SK-N-SH treated with all-trans-retinoic acid at 6 μM for 48 hours (cell line): ENCODE measurements around the gene DRAXIN.

Experiments used
- ATAC-seq: fragments of 200-7000 bp; cut with Tn5 transposase; 3 replicates; pipeline ENCODE4 v1.9.1; 2020; ENCODE audit warnings: mild to moderate bottlenecking, moderate library complexity
- ARNTL ChIP-seq: fragments of 450-650 bp; formaldehyde crosslinking; IDR thresholded peaks from 2 replicates; pipeline ENCODE4 v1.5.0; 2020; ENCODE audit warnings: low read depth, mild to moderate bottlenecking, moderate library complexity, borderline replicate concordance
- BACH2 ChIP-seq: fragments of 250-450 bp; sonication (Bioruptor Pico); IDR thresholded peaks from 2 replicates; pipeline ENCODE4 v1.9.0; 2021; ENCODE audit warnings: mild to moderate bottlenecking, borderline replicate concordance
- CSDC2 ChIP-seq: fragments of 250-450 bp; sonication (Bioruptor Pico); IDR thresholded peaks from 2 replicates; pipeline ENCODE4 v1.5.0; 2020; ENCODE audit warnings: mild to moderate bottlenecking, moderate library complexity
- ESRRG ChIP-seq: fragments of 250-450 bp; sonication (Bioruptor Pico); IDR thresholded peaks from 2 replicates; pipeline ENCODE4 v1.6.1; 2021; ENCODE audit warnings: mild to moderate bottlenecking
- GLIS3 ChIP-seq: fragments of 250-450 bp; sonication (Bioruptor Pico); IDR thresholded peaks from 2 replicates; pipeline ENCODE4 v1.5.0; 2020; ENCODE audit warnings: mild to moderate bottlenecking, moderate library complexity
- ISL1 ChIP-seq: fragments of 250-450 bp; sonication (Bioruptor Pico); IDR thresholded peaks from 2 replicates; pipeline ENCODE4 v2.1.2; 2022; ENCODE audit warnings: mild to moderate bottlenecking, moderate library complexity
- OSR1 ChIP-seq: fragments of 250-450 bp; sonication (Bioruptor Pico); IDR thresholded peaks from 2 replicates; pipeline ENCODE4 v1.8.0; 2022; ENCODE audit warnings: moderate library complexity, mild to moderate bottlenecking, inconsistent platforms
- POU6F1 ChIP-seq: fragments of 250-450 bp; sonication (Bioruptor Pico); IDR thresholded peaks from 2 replicates; pipeline ENCODE4 v1.8.0; 2021; ENCODE audit warnings: low read depth, mild to moderate bottlenecking, moderate library complexity, borderline replicate concordance
- PPARA ChIP-seq: fragments of 250-450 bp; sonication (Bioruptor Pico); IDR thresholded peaks from 2 replicates; pipeline ENCODE4 v1.5.0; 2020; ENCODE audit warnings: mild to moderate bottlenecking, borderline replicate concordance
- RARB ChIP-seq: fragments of 250-450 bp; sonication (Bioruptor Pico); IDR thresholded peaks from 2 replicates; pipeline ENCODE4 v1.8.0; 2021; ENCODE audit warnings: mild to moderate bottlenecking, moderate library complexity
- SNAI2 ChIP-seq: fragments of 250-450 bp; sonication (Bioruptor Pico); IDR thresholded peaks from 2 replicates; pipeline ENCODE4 v1.5.0; 2020; ENCODE audit warnings: mild to moderate bottlenecking, moderate library complexity
- TOX ChIP-seq: fragments of 250-450 bp; sonication (Bioruptor Pico); IDR thresholded peaks from 2 replicates; pipeline ENCODE4 v1.8.0; 2021; ENCODE audit warnings: mild to moderate bottlenecking, moderate library complexity, borderline replicate concordance
- ZC3H10 ChIP-seq: fragments of 250-450 bp; sonication (Bioruptor Pico); IDR thresholded peaks from 2 replicates; pipeline ENCODE4 v1.5.1; 2021; ENCODE audit warnings: mild to moderate bottlenecking, moderate library complexity
- ZFP3 ChIP-seq: fragments of 250-450 bp; sonication (Bioruptor Pico); IDR thresholded peaks from 2 replicates; pipeline ENCODE4 v1.5.0; 2020; ENCODE audit warnings: mild to moderate bottlenecking, moderate library complexity
- ZNF8 ChIP-seq: fragments of 450-650 bp; formaldehyde crosslinking; IDR thresholded peaks from 2 replicates; pipeline ENCODE4 v1.5.0; 2020; ENCODE audit warnings: mild to moderate bottlenecking, moderate library complexity
- TF ChIP-seq, protein P1 (sequence below): fragments of 250-450 bp; sonication (Bioruptor Pico); IDR thresholded peaks from 2 replicates; pipeline ENCODE4 v1.5.0; 2020; ENCODE audit warnings: mild to moderate bottlenecking, moderate library complexity
- TF ChIP-seq, protein P2 (sequence below): fragments of 250-450 bp; sonication (Bioruptor Pico); IDR thresholded peaks from 2 replicates; pipeline ENCODE4 v1.8.0; 2020; ENCODE audit warnings: mild to moderate bottlenecking, moderate library complexity, borderline replicate concordance
- TF ChIP-seq, protein P3 (sequence below): fragments of 250-450 bp; sonication (Bioruptor Pico); IDR thresholded peaks from 2 replicates; pipeline ENCODE4 v1.5.1; 2020; ENCODE audit warnings: low read depth, mild to moderate bottlenecking, moderate library complexity

The DRAXIN gene

DNA sequence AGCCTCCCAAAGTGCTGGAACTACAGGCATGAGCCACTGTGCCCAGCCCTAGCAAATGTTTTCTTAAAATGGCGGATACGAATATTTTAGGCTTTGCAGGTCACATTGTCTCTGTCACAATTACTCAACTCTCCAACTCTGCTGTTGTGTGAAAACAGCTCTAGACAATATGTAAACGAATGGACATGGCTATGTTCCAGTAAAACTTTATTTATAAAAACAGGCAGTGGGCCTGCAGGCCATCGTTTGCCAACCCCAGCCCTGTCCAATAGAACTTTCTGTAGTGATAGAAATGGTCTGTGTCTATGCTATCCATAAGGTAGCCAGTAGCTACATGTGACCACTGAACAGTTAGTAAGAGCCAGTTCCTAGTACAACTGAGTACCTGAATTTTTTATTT, 31.8 kb upstream of the DRAXIN start:
- TF ChIP-seq, protein P1, sequence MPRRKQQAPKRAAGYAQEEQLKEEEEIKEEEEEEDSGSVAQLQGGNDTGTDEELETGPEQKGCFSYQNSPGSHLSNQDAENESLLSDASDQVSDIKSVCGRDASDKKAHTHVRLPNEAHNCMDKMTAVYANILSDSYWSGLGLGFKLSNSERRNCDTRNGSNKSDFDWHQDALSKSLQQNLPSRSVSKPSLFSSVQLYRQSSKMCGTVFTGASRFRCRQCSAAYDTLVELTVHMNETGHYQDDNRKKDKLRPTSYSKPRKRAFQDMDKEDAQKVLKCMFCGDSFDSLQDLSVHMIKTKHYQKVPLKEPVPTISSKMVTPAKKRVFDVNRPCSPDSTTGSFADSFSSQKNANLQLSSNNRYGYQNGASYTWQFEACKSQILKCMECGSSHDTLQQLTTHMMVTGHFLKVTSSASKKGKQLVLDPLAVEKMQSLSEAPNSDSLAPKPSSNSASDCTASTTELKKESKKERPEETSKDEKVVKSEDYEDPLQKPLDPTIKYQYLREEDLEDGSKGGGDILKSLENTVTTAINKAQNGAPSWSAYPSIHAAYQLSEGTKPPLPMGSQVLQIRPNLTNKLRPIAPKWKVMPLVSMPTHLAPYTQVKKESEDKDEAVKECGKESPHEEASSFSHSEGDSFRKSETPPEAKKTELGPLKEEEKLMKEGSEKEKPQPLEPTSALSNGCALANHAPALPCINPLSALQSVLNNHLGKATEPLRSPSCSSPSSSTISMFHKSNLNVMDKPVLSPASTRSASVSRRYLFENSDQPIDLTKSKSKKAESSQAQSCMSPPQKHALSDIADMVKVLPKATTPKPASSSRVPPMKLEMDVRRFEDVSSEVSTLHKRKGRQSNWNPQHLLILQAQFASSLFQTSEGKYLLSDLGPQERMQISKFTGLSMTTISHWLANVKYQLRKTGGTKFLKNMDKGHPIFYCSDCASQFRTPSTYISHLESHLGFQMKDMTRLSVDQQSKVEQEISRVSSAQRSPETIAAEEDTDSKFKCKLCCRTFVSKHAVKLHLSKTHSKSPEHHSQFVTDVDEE (CRISPR knock-in tag) = no peak
- TF ChIP-seq, all 23 proteins: peak for 0
- ATAC-seq = no peak

DNA sequence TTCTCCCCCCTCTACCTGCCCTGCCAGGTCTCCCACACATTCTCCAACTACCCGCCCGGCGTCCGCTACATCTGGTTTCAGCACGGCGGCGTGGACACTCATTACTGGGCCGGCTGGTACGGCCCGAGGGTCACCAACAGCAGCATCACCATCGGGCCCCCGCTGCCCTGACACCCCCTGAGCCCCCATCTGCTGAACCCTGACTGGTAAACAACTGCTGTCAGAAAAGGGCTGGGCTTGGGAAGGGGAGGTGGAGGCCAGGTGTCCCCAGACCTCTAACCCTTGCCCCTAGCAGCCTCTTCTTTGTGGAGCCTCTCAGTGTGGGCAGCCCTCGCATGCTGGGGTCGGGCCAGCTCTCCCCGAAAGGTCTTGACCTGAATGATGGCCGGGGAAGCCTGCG, 30.4 kb upstream of the DRAXIN start:
- no peak for TF ChIP-seq ZFP3
- TF ChIP-seq, protein P2, sequence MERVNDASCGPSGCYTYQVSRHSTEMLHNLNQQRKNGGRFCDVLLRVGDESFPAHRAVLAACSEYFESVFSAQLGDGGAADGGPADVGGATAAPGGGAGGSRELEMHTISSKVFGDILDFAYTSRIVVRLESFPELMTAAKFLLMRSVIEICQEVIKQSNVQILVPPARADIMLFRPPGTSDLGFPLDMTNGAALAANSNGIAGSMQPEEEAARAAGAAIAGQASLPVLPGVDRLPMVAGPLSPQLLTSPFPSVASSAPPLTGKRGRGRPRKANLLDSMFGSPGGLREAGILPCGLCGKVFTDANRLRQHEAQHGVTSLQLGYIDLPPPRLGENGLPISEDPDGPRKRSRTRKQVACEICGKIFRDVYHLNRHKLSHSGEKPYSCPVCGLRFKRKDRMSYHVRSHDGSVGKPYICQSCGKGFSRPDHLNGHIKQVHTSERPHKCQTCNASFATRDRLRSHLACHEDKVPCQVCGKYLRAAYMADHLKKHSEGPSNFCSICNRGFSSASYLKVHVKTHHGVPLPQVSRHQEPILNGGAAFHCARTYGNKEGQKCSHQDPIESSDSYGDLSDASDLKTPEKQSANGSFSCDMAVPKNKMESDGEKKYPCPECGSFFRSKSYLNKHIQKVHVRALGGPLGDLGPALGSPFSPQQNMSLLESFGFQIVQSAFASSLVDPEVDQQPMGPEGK = no peak
- TF ChIP-seq PPARA = no peak
- TF ChIP-seq POU6F1 (CRISPR knock-in tag) = no peak
- no peak for TF ChIP-seq SNAI2 (CRISPR knock-in tag)
- TF ChIP-seq TOX (CRISPR knock-in tag) = no peak
- no peak for TF ChIP-seq ZNF8 (CRISPR knock-in tag)
- no peak for TF ChIP-seq OSR1 (CRISPR knock-in tag)
- no peak for TF ChIP-seq ISL1 (CRISPR knock-in tag)
- TF ChIP-seq ARNTL = no peak
- TF ChIP-seq BACH2 (CRISPR knock-in tag) = no peak
- no peak for TF ChIP-seq ESRRG (CRISPR knock-in tag)
- TF ChIP-seq CSDC2 (CRISPR knock-in tag) = no peak
- TF ChIP-seq, all 23 proteins: peak for 0
- ATAC-seq = no peak

DNA sequence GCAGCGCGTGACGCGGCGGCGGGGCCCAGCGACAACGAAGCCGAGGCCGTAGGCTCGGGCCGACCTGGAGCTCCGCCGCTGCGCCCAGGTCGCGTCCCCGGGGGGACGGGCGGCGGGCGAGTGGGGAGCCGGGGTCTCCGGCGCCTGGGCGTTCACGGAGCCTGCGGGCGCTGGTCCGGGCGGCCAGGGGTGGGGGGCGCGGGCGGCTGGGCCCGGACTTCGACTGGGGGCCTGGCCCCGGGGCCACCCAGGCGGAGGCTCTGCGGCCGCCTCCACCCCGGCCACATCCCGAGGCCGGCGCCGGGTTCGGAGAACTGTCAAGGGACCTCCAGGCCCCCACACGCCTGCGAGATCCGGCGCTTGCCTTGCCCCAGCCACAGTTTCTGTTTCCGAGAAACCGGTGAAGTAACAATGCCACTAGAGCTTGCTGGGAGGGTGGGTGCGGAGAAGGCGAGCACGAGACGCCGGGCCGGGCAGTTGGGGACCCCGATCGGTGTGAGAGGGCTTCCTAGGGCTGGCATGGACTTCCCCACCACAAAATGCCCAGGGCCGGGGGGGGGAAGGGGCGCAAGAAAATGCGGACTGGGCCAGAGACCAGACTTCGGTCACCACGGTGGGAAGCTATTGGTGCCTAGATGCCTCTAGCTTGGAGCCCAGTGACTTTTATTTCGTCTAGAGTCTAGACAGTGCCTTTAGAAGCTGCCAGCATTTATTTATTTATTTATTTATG, 27.0 kb upstream of the DRAXIN start:
- peak; percentile 50 for ATAC-seq
- TF ChIP-seq SNAI2 (CRISPR knock-in tag) = no peak
- no peak for TF ChIP-seq ISL1 (CRISPR knock-in tag)
- no peak for TF ChIP-seq RARB (CRISPR knock-in tag)
- TF ChIP-seq ZFP3 = no peak
- no peak for TF ChIP-seq BACH2 (CRISPR knock-in tag)
- TF ChIP-seq, protein P3, sequence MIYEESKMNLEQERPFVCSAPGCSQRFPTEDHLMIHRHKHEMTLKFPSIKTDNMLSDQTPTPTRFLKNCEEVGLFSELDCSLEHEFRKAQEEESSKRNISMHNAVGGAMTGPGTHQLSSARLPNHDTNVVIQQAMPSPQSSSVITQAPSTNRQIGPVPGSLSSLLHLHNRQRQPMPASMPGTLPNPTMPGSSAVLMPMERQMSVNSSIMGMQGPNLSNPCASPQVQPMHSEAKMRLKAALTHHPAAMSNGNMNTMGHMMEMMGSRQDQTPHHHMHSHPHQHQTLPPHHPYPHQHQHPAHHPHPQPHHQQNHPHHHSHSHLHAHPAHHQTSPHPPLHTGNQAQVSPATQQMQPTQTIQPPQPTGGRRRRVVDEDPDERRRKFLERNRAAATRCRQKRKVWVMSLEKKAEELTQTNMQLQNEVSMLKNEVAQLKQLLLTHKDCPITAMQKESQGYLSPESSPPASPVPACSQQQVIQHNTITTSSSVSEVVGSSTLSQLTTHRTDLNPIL (CRISPR knock-in tag) = no peak
- TF ChIP-seq, protein P2 = no peak
- no peak for TF ChIP-seq ZC3H10
- no peak for TF ChIP-seq GLIS3 (CRISPR knock-in tag)
- TF ChIP-seq, all 23 proteins: peak for 0

- TF ChIP-seq BACH2 (CRISPR knock-in tag) = no peak
- TF ChIP-seq, protein P1 (CRISPR knock-in tag) = no peak
- no peak for TF ChIP-seq POU6F1 (CRISPR knock-in tag)
- no peak for ATAC-seq
These were observed 23.0 kb upstream of the DRAXIN start for GRCh38 chr1:11668516-11668915.
